Activated CD4-positive, alpha-beta T cell treated with anti-CD3 and anti-CD28 coated beads for 4 hours (primary cell): Measurements from ENCODE around the gene MT1E.
A peak's percentile ranks its signal among the peaks of the same experiment; 100 is the strongest.
"Not testable (repeated sequence)": the region's sequence is repeated elsewhere in the genome, so short reads cannot be mapped to it uniquely, and the experiment has no call there.

ENCODE experiments used
- DNase-seq, 2 donors: peaks; one replicate each; pipeline ENCODE4 v3.0.0-alpha.2; 2020

The MT1E gene

DNA sequence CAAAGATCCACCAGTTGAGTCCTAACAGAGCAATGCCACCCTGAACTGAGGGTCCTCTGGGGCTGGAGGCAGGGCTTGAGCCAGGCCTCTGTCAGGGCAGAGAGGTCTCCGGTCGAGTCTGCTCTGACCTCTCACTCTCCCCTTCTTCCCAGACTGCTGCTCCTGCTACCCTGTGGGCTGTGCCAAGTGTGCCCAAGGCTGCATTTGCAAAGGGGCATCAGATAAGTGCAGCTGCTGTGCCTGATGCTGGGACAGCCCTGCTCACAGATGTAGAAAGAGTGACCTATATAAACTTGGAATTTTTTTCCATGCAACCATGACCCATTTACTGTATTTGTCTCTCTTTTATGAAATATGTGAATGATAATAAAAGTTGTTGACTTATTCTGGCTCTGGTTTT lies 23.7 kb downstream of the MT1E start:
- DNase-seq: no peak

DNA sequence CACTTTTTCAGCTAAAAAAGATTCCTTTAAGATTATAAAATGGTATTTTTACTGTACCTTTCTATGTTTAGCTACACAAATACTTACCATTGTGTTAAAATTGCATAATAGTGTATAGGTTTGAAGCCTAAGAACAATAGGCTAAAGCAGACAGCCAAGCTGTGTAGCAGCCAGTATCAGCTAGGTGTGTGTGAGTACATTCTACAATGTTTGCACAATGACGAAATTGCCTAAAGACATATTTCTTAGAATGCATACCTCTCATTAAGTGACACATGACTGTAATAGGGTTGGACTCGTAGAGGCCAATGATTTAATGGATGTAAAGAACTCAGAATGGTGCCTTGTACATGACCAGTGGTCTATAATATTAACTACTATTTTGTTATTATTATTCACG lies 24.2 kb downstream of the MT1E start:
- no peak for DNase-seq

DNA sequence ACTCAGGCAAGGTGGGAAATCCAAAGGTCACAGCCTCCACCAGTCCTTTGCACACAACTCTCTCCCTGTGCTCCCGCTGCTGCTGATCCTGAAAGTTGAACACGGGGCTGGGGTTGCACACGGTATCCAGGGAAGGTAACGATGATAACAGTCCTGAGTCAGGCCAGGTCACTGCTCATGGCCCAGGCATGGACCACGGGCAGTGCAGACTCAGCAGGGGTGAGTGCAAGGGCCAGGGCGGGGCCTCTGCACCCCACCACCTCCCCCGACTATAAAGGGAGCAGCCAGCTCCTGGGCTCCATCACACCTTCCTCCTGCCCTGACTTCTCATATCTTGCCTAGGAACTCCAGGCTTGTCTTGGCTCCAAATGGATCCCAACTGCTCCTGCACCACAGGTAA lies 26.0 kb downstream of the MT1E start, which contains the start of gene MT1B:
MT1B (plus strand) TSS at position 301 of the 400 bp plus-strand sequence; CDS start at position 369, 68 bp downstream.
- no peak for DNase-seq

DNA sequence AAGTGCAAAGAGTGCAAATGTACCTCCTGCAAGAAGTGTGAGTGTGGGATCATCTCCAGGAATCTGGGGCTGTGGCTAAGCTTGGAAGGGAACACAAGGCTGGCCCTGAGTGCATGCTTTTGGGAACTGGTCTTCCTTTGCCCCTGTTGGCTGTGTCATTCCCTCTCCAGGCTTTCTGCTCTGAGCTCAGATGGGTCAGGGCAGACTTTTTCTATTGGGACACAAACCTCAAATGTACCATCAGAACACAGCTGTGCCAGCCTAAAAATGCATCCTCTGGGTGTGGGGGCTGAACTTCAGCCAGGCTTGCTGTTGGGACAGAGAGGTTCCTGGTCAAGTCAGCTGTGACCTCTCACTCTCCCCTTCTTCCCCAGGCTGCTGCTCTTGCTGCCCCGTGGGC lies 27.0 kb downstream of the MT1E start:
- no peak for DNase-seq

DNA sequence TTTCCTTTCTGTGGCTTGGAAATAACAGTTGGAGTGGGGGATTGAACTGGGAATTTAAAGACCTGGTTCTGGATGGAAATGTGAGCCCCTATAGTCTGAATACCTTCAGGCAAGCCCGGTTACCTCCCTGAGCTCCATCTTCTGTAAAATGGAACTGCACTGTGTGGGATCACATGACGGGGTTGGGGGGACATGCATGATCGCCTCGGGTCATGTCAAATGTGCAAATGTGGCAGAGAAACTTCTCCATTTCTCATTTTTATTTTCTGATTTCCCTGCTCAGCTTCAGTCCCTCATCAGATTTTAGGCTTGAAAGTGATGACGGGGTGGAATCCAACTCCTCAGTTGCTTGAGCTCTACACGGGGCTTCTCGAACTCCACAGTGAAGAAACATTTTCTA lies 27.6 kb downstream of the MT1E start:
- no peak for DNase-seq

DNA sequence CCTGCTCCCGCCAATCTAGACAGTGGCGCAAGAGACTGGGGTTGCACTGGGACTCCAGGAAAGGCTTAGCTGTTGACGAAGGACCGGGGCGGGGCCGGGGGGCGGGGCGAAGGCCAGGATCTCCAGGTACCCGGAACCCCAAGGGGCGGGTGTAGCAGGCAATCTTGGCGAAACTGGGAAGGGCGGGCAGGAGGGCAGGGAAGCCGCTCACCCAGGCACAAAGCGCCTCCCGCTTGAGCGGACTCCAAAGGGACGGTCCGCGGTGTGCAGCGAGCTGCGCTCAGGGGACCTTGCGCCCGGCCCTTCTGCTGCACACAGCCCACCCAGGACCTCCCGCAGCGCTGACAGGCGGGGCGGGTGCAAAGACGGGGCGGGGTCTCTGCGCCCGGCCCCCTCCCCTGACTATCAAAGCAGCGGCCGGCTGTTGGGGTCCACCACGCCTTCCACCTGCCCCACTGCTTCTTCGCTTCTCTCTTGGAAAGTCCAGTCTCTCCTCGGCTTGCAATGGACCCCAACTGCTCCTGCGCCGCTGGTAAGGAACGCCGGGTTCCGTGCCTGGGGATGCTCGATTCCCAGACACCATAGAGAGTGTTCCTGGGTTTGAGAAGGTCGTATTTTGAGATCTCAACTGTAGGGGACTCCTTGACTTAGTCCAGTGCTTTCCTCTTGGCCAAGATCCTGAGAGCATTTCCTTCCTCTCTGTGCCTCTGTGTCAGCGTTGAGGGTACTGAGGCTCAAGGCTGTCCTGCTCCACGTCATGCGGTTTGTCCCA lies 32.2 kb downstream of the MT1E start, which contains the start of gene MT1F:
MT1F (plus strand) TSS at position 405 of the 772 bp plus-strand sequence; CDS start at position 505, 100 bp downstream.
- DNase-seq: peak; percentile 55 to 63

DNA sequence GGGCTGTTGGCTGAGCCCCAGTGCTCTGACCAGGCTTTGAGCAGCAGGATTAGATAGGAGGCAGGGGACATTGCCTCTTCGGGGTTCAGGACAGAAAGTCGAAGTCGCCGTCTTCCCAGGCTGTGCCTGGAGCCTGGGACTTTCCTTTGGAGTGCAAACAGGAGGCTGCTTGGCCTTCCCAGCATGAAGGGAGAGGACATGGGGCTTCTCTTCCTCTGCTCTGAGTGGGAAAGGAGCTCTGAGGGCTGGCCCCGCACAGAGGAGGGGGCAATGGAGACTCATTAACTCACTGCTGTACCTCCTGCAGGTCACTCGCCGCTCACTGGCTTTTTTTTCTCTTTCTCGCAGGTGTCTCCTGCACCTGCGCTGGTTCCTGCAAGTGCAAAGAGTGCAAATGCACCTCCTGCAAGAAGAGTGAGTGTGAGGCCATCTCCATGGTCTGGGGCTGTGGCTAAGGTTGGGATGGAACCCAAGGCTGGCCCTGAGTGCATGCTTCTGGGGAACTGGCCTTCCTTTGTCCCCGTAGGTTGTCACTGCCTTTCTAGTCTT lies 32.8 kb downstream of the MT1E start:
- no peak for DNase-seq

DNA sequence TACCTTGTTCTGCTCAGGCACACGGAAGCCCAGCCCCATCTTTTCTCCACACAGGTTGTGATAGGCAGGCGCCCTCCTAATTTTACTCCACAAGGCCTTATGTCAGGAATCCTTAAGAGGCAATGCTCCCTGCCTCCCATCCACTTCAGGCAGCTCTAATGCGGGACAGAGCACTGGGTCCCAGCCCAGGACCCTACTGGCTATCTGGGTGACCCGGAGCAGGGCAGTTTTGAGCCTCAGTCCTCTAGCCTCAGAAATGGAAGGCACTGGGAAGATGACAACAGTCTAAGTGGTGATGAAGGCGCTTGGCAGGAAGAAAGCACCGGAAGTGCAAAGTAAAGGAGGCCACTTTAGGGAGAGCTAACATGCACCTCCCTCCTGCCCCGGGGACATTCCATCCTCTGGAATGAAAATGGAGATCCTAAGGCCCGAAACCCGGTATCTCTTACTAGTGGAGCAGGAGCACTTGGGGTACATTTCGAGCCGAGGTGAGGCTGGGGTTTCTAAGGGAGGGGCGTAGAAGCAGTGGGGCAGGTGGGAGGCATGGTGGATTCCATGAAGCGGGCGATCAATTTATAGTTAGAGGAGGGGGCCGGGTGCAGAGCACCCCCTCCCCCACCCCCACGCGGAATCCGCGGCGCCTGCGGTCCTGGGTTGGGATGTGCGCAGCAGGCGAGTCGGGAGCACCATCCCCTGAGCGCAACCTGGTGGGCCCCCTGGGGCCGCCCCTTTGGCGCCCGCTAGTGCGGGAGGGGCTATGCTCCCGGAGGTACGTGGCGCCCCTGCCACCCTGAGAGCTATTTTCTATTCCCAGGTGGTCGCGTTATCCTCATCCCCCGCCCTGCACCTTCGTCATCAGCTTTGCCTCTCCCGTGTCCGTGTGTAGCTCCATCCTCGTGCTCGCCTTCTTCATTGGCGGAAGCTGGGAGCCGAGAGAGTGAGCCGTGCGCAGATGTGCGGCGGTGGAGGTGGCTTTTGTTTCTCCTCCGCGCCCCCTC lies 37.1 kb downstream of the MT1E start:
- no peak for DNase-seq

DNA sequence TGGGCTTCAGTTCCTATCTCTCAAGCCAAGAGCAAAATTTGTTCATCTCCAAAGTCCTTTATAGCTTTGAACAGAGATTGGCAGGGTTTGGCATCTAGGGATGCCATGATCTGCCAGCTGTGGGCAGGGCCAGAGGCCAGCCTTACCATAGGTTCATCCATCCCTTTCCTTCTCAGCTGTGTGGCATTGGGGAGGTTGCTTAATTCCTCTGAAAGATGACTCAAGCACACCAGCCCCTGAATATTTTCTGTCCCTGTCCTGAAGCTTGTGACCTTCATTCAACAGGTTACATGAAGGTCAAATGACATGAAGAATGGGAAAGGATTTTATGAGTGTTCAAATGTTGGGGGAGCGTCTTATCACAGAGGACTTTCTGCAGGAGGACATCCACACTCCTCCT lies 38.9 kb downstream of the MT1E start:
- no peak for DNase-seq

DNA sequence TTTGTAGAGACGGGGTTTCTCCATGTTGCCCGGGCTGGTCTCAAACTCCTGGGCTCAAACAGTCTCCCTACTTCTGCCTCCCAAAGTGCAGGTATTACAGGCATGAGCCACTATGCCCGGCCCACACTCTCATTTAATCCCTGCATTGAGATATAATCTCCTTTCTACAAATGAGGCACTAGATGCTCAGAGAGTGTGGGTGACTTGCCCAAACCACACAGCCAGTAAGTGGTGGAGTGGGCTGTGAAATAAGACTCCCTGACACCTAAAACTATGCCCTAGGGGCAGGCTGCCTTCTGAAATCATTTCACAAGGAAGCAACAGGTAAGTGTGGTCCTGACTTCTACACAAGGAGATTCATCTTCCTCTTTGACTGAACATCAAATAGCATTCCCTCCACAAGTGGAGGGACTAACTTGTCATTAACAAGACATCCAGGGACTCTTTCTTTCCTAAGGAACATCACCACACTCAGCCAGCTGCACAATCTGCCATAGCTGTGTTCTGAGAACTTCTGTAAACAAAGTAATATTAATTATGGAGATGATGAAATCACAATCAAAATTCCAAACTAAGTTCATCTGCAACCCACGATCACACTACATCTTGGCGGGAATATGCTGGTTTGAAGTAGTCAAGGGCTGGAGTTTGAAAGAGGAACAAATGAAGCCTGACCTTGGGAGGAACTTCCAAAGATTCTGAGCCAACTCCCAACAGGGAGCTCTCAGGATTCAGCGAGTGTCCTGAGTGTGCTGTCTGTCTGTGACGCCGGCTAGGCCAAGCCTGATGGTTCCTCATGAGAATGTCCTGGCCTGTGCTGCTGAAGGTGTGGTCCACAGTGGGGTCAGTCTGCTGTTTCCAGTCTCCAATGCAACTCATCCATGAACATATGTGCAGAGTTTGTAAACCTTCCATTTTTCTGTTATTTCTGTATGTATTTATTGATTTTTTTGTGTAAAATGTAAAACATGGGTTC lies 40.0 kb downstream of the MT1E start:
- DNase-seq: not testable (repeated sequence)

DNA sequence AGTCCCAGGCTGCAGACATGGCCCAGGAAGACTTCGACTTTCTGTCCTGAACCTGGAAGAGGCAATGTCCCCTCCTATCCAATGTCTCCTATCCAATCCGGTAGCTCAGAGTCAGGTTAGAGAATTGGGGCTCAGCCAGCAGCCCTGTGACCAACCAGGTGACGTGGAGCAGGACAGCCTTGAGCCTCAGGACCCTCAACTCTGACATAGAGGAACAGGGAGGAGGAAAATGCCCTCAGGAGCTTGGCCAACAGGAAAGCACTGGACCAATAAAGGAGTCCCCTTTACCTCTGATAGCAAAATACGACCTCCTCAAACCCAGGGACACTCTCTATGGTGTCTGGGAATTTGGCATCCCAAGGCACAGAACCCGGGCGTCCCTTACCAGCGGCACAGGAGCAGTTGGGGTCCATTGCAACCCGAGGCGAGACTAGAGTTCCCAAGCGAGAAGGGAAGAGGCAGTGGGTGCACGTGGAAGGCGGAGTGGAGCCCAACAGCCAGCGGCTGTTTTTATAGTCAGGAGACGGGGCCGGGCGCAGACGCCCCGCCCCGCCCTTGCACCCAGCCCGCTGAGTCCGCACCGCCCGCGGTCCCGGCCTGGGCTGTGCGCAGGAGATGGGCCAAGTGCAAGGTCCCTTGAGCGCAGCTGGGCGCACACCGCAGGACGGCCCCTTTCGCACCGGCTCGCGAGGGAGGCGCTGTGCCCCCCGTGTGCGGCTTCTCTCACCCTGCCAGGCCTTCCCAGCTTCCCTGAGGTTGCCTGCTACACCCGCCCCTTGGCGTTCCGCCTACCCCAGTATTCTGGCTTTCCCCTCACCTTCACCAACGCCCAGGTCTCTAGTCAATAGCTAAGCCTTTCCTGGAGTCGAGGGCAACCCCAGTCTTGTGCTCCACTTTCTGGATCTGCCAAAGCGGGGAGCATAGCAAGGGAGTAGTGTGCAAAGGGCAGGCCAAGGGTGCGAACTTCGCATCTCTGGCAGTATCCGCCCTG lies 42.3 kb downstream of the MT1E start, which contains the start of gene MT1G:
MT1G (minus strand) TSS at position 485 of the 991 bp plus-strand sequence; CDS start at position 413, 72 bp downstream.
- no peak for DNase-seq

DNA sequence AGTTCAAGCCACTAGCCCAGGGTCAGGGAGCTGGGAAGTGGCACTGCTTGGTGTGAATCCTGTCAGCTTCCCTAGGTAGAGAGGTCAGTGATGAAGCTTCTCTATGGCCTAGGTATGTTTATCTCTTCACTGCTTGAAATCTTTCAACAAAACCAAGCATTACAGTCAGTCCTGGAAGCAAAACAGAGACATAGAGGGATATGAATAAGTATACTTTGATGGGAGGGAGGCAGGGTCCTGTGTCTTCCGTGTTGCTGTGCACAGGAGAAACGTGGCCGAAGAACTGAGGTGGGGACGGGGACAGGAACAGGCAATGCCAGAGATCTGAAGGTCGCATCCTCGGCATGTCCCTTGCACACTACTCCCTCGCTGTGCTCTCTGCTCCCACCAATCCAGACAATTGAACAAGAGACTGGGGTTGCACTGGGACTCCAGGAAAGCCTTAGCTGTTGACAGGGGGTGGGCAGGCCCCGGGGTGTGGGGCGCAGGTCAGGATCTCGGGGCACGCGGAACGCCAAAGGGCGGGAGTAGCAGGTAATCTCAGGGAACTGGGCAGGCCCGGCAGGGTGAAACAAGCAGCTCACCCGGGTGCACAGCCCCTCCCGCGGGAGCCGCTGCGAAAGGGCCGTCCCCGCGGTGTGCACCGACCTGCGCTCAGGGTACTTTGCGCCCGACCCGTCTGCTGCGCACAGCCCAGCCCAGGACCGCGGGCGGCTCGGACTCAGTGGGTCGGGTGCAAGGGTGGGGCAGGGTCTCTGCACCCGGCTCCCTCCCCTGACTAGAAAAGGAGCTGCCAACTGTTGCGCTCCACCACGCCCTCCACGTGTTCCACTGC lies 43.6 kb downstream of the MT1E start, which contains the start of gene MT1H:
MT1H (plus strand) TSS at position 810 of the 835 bp plus-strand sequence. CDS start 71 bp downstream, outside the sequence.
- DNase-seq: no peak

DNA sequence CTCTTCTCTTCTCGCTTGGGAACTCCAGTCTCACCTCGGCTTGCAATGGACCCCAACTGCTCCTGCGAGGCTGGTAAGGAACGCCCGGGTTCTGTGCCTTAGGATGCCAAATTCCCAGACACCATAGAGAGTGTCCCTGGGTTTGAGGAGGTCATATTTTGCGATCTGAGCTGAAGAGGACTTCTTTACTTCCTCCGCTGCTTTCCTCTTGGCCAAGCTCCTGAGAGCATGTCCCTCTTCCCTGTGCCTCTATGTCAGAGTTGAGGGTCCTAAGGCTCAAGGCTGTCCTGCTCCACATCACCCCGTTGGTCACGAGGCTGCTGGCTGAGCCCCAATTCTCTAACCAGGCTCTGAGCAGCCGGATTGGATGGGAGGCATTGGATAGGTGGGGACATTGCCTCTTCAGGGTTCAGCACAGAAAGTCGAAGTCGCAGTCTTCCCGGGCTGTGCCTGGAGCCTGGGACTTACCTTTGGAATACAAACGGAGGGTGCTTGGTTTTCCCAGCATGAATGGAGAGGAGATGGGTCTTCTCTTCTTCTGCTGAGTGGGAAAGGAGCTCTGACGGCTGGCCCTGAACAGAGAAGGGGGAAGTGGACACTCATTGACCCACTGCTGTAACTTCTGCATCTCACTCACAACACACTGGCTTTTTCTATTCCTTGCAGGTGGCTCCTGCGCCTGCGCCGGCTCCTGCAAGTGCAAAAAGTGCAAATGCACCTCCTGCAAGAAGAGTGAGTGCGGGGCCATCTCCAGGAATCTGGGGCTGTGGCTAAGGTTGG lies 44.4 kb downstream of the MT1E start:
- no peak for DNase-seq

DNA sequence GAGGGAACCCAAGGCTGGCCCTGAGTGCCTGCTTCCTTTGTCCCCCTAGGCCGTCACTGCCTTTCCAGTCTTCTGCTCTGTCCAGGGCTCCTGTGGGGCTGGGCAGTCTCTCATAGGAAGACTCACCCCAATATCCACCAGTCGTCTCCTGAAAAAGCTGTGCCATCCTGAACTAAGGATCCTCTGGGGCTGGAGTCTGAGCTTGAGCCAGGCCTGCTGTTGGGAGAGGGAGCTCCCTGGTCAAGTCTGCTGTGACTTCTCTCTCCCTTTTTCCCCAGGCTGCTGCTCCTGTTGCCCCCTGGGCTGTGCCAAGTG lies 45.0 kb downstream of the MT1E start:
- no peak for DNase-seq

DNA sequence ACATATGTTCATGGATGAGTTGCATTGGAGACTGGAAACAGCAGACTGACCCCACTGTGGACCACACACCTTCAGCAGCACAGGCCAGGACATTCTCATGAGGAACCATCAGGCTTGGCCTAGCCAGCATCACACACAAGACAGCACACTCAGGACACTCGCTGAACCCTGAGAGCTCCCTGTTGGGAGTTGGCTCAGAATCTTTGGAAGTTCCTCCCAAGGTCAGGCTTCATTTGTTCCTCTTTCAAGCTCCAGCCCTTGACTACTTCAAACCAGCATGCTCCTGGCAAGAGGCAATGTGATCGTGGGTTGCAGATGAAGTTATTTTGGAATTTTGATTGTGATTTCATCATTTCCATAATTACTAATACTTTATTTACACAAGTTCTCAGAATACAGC lies 46.1 kb downstream of the MT1E start:
- not testable (repeated sequence) for DNase-seq

DNA sequence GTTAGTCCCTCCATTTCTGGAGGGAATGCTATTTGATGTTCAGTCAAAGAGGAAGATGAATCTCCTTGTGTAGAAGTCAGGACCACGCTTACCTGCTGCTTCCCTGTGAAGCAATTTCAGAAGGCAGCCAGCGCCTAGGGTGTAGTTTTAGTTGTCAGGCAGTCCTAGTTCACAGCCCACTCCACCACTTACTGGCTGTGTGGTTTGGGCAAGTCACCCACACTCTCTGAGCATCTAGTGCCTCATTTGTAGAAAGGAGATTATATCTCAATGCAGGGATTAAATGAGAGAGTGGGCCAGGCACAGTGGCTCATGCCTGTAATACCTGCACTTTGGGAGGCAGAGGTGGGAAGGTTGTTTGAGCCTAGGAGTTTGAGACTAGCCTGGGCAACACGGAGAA lies 46.6 kb downstream of the MT1E start:
- DNase-seq: not testable (repeated sequence)

DNA sequence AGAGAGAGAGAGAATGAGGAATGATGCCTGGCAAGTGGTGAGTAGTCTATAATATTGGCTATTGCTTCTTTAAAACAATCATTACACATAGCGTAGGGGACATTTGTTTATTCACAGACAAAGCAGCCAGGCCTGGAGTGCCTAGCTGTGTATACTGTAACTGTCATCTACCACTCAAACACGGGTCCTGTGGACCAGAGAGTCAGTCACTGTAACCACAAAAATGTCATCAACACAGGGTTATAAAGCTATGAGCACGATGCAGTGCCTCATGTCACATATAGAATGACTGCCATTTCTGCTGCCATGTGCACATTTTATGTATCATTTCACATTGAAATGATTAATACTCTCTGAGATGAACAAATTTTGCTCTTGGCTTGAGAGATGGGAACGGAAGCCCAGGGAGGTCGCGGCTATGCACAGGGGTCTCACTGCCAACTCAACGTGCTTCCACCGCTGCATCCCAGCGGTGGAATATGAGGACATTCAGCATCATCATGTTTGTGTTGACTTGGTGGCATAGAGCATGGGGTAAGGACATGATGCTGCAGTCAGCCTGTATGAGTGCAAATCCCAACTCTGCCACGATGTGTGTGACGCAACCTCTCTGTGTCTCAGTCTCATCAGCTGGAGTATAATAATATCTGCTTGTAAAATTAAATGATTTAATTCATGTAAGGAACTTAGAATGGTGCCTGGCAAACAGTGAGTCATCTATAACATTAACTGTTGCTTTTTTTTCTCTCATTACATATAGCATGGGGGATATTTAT lies 47.4 kb downstream of the MT1E start:
- DNase-seq: no peak

DNA sequence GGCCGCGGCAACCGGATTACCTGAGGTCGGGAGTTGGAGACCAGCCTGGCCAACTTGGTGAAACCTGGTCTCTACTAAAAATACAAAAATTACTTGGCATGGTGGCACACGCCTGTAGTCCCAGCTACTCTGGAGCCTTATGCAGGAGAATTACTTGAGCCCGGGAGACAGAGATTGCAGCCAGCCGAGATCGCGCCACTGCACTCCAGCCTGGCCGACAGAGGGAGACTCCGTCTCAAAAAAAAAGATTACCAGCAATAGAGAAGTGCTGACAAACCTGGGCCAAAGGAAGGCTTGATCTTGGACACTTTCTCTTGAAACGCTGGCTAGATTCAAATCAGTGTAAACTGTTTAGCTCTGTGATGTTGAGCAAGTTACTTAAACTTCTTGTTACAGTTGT lies 48.3 kb downstream of the MT1E start:
- DNase-seq: peak in 1 of 2 donors; percentile 8
